ENCODE data around the gene PSMF1. TPM values are rescaled to one million over a fixed set of nuclear protein-coding genes. Genes with fewer than 3 reads are reported as not detected.

The PSMF1 gene
- total RNA-seq, 1 experiment from 2014 or later = 166 TPM

DNA sequence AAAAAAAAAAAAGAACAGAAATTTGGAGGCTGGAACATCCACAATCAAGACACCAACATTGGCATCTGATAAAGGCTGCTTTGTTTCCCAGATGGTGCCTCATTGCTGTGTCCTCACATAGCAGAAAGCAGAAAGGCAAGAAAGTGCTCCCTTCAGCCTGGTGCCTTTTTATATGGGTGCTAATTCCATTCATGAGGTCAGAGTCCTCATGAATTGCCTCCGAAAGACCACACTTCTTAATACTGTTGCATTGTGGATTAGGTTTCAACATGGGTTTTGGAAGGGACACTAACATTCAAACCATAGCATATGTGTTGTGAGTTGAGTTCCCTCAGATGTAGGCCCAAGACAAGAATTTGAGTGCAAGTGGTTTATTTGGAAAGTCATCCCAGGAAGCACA is 76.8 kb downstream of the PSMF1 start:
- no peaks in the 10 kb centered on the region for H3K79me2 ChIP-seq (ENCODE audit: low read depth)
- TF ChIP-seq EZH2 (IDR thresholded peaks at IDR 0.05; ENCODE audit: low read depth) = no peak
- TF ChIP-seq, protein P1, sequence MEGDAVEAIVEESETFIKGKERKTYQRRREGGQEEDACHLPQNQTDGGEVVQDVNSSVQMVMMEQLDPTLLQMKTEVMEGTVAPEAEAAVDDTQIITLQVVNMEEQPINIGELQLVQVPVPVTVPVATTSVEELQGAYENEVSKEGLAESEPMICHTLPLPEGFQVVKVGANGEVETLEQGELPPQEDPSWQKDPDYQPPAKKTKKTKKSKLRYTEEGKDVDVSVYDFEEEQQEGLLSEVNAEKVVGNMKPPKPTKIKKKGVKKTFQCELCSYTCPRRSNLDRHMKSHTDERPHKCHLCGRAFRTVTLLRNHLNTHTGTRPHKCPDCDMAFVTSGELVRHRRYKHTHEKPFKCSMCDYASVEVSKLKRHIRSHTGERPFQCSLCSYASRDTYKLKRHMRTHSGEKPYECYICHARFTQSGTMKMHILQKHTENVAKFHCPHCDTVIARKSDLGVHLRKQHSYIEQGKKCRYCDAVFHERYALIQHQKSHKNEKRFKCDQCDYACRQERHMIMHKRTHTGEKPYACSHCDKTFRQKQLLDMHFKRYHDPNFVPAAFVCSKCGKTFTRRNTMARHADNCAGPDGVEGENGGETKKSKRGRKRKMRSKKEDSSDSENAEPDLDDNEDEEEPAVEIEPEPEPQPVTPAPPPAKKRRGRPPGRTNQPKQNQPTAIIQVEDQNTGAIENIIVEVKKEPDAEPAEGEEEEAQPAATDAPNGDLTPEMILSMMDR (conservative IDR thresholded peaks at IDR 0.05) = no peak
- no peaks in the 10 kb centered on the region for H3K9me3 ChIP-seq (ENCODE audit: insufficient read depth, low read depth)
- H3K4me1 ChIP-seq (replicated peaks; ENCODE audit: insufficient read depth) = no peaks in the 10 kb centered on the region
- DNase-seq = no peak
- no peak overlapping the region for H3K4me3 ChIP-seq
- BruUV-seq (replicated peaks) = no TSS peak
- H3K27ac ChIP-seq = no peak overlapping the region
- POLR2A ChIA-PET (ENCODE audit: unreplicated experiment) = no interaction called here
- H2AFZ ChIP-seq = no peak overlapping the region
- H3K4me2 ChIP-seq = no peak overlapping the region
- H3K9me2 ChIP-seq (ENCODE audit: insufficient read depth) = no peaks in the 10 kb centered on the region
- CTCF ChIA-PET = no interaction called here
- peaks cover 33% of the 10 kb centered on the region for H3K27me3 ChIP-seq (ENCODE audit: insufficient read depth, low read depth)
- no peaks in the 10 kb centered on the region for H3K36me3 ChIP-seq (ENCODE audit: low read depth)
- H3F3A ChIP-seq (ENCODE audit: insufficient read depth, low read depth) = no peaks in the 10 kb centered on the region
- intact Hi-C loops (cut with micrococcal nuclease; ENCODE audit: unreplicated experiment) = no loop called here
- no peaks in the 10 kb centered on the region for H4K20me1 ChIP-seq (ENCODE audit: insufficient read depth)

DNA sequence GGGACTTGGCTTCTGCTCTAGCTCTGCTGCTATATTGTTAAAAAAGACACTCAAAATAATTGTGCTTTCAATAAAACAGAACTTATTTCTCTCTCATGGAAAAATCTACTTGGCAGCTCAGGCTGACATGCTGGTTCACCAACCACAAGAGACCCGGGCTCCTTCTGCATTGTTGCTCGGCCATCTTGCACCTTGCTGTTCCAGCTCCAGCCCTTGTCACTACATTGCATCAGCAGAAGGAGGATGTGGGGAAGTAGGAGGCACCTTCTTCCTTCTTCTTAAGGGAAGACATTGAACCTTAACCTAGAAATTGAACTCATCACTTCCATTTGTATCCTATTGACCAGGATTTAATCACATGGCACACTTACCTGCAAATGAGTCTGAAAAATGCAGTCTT is 78.2 kb downstream of the PSMF1 start:
- intact Hi-C loops (cut with micrococcal nuclease; ENCODE audit: unreplicated experiment) = no loop called here
- POLR2A ChIA-PET (ENCODE audit: unreplicated experiment) = no interaction called here
- Histone ChIP-seq H3K4me2 (no peak overlapping the region), H3K9me3 (ENCODE audit: insufficient read depth, low read depth) (no peaks in the 10 kb centered on the region), H2AFZ (no peak overlapping the region), H3K36me3 (ENCODE audit: low read depth) (no peaks in the 10 kb centered on the region), H3K79me2 (ENCODE audit: low read depth) (no peaks in the 10 kb centered on the region), H3F3A (ENCODE audit: insufficient read depth, low read depth) (no peaks in the 10 kb centered on the region), H3K4me1 (replicated peaks; ENCODE audit: insufficient read depth) (no peaks in the 10 kb centered on the region), H3K27me3 (ENCODE audit: insufficient read depth, low read depth) (peaks cover 26% of the 10 kb centered on the region), H3K27ac (no peak overlapping the region), H4K20me1 (ENCODE audit: insufficient read depth) (no peaks in the 10 kb centered on the region), H3K9me2 (ENCODE audit: insufficient read depth) (no peaks in the 10 kb centered on the region), H3K4me3 (no peak overlapping the region)
- CTCF ChIA-PET = no interaction called here
- no peak for DNase-seq
- TF ChIP-seq, protein P1 (conservative IDR thresholded peaks at IDR 0.05) = no peak
- no peak for TF ChIP-seq EZH2 (IDR thresholded peaks at IDR 0.05; ENCODE audit: low read depth)
- BruUV-seq (replicated peaks) = no TSS peak

DNA sequence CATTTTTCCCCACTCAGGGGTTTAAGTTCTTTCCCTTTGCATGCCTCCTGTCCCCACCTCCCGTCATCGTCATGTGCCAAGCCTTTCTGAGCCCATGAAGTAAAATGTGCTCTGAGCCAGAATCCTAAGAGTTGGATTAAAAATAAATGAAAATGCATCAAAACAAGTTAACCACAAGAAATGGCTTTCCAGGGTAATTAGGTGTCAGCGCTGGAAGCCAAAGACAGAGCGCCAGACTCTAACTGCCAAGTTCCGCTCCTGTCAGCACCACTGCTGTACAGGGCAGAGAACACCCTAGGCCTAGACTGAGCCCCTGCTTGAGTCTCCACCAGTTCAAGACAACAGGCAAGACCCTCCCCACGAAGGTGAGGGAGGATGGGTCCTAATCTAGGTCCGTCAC is 79.4 kb downstream of the PSMF1 start:
- no peak overlapping the region for H3K4me3 ChIP-seq
- no peaks in the 10 kb centered on the region for H3K4me1 ChIP-seq (replicated peaks; ENCODE audit: insufficient read depth)
- POLR2A ChIA-PET (ENCODE audit: unreplicated experiment) = no interaction called here
- H3K79me2 ChIP-seq (ENCODE audit: low read depth) = no peaks in the 10 kb centered on the region
- no peak for DNase-seq
- CTCF ChIA-PET = no interaction called here
- no peaks in the 10 kb centered on the region for H3F3A ChIP-seq (ENCODE audit: insufficient read depth, low read depth)
- H2AFZ ChIP-seq = no peak overlapping the region
- no peaks in the 10 kb centered on the region for H3K9me3 ChIP-seq (ENCODE audit: insufficient read depth, low read depth)
- BruUV-seq (replicated peaks) = no TSS peak
- H4K20me1 ChIP-seq (ENCODE audit: insufficient read depth) = no peaks in the 10 kb centered on the region
- no peaks in the 10 kb centered on the region for H3K36me3 ChIP-seq (ENCODE audit: low read depth)
- no peaks in the 10 kb centered on the region for H3K9me2 ChIP-seq (ENCODE audit: insufficient read depth)
- H3K27me3 ChIP-seq (ENCODE audit: insufficient read depth, low read depth) = peaks cover 20% of the 10 kb centered on the region
- H3K4me2 ChIP-seq = no peak overlapping the region
- intact Hi-C loops (cut with micrococcal nuclease; ENCODE audit: unreplicated experiment) = no loop called here
- no peak overlapping the region for H3K27ac ChIP-seq
- TF ChIP-seq EZH2 (IDR thresholded peaks at IDR 0.05; ENCODE audit: low read depth) = no peak
- TF ChIP-seq, protein P1 (conservative IDR thresholded peaks at IDR 0.05) = no peak

Data from PC-9 (cell line).